ENCODE results near the gene CIT.

DNA sequence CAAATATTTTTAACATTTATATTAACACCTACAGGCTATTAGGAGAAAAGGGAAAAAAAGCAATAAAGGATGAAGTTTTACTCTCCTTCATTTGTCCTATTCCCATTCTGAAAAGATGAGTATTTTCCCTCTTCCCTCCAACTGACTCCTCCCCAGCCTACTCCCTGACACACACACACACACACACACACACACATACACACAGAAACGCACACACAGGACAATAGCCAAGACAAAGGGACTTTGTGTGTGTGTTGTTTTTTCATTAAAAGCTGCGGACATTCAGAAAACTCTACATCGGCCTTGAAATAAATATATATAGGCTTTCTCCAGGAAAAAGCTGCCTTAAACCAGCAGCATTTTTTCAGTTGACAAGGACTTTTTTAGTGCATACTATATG, 134.4 kb downstream of the CIT start:
- TF ChIP-seq, protein P1, sequence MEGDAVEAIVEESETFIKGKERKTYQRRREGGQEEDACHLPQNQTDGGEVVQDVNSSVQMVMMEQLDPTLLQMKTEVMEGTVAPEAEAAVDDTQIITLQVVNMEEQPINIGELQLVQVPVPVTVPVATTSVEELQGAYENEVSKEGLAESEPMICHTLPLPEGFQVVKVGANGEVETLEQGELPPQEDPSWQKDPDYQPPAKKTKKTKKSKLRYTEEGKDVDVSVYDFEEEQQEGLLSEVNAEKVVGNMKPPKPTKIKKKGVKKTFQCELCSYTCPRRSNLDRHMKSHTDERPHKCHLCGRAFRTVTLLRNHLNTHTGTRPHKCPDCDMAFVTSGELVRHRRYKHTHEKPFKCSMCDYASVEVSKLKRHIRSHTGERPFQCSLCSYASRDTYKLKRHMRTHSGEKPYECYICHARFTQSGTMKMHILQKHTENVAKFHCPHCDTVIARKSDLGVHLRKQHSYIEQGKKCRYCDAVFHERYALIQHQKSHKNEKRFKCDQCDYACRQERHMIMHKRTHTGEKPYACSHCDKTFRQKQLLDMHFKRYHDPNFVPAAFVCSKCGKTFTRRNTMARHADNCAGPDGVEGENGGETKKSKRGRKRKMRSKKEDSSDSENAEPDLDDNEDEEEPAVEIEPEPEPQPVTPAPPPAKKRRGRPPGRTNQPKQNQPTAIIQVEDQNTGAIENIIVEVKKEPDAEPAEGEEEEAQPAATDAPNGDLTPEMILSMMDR (IDR thresholded peaks at IDR 0.05) = no peak
- no peak for TF ChIP-seq POLR2A (IDR thresholded peaks at IDR 0.05)
